H1 (cell line): ENCODE results near the gene FCRLB. TPM values are rescaled to one million over a fixed set of nuclear protein-coding genes. Genes with fewer than 3 reads are reported as not detected.
A peak's percentile ranks its signal among the peaks of the same experiment; 100 is the strongest.

Experiments used
- CTCF ChIA-PET: fragments of 300-600 bp; sonication (Branson Sonifier 250); formaldehyde crosslinking; loops from one replicate; lab custom pipeline; 2021; ENCODE audit not compliant: partially characterized antibody; lab: Charles Lee
- POLR2A ChIA-PET: fragments of 300-600 bp; sonication (Branson Sonifier 250); formaldehyde crosslinking; loops from one replicate; lab custom pipeline; 2021; ENCODE audit warnings: inconsistent platforms; ENCODE audit not compliant: partially characterized antibody; lab: Charles Lee
- DNase-seq, 2 experiments: peaks; one replicate each; pipeline versions ENCODE4 v3.0.0 to v3.0.0-alpha.2; 2010 to 2022; ENCODE audit warnings: low spot score in 2 of 2, low read depth in 1 of 2, mixed read lengths in 1 of 2
- FAIRE-seq: peaks from 2 replicates; lab custom pipeline; 2011; peaks lifted over from hg19 to GRCh38; lab: Jason Lieb, UNC
- H2AFZ ChIP-seq: 2 replicates; pipeline ENCODE4 v1.8.1; 2012; ENCODE audit warnings: low read length, inconsistent platforms
- H2AK5ac ChIP-seq: 2 replicates; pipeline ENCODE4 v1.6.1; 2013; ENCODE audit warnings: low read depth, low read length
- H2BK120ac ChIP-seq: replicated peaks from 2 replicates; pipeline ENCODE3; 2013; ENCODE audit warnings: low read depth, low read length, inconsistent platforms
- H2BK12ac ChIP-seq: 2 replicates; pipeline ENCODE4 v1.6.1; 2013; ENCODE audit warnings: low read depth, low read length
- H2BK15ac ChIP-seq: 2 replicates; pipeline ENCODE4 v1.6.1; 2013; ENCODE audit warnings: low read length
- H2BK20ac ChIP-seq: 2 replicates; pipeline ENCODE4 v1.6.1; 2013; ENCODE audit warnings: low read length
- H2BK5ac ChIP-seq: 2 replicates; pipeline ENCODE4 v1.6.1; 2013; ENCODE audit warnings: low read depth, low read length
- H3K14ac ChIP-seq: 2 replicates; pipeline ENCODE4 v1.6.1; 2013; ENCODE audit warnings: inconsistent platforms; ENCODE audit not compliant: insufficient read length
- H3K18ac ChIP-seq: 2 replicates; pipeline ENCODE4 v1.6.1; 2013; ENCODE audit warnings: low read length; ENCODE audit errors: extremely low read depth
- H3K23ac ChIP-seq: 2 replicates; pipeline ENCODE4 v1.6.1; 2013; ENCODE audit warnings: inconsistent platforms; ENCODE audit not compliant: insufficient read length
- H3K23me2 ChIP-seq: 2 replicates; pipeline ENCODE4 v1.6.1; 2013; ENCODE audit warnings: low read depth, low read length
- H3K27ac ChIP-seq: 2 replicates; pipeline ENCODE4 v1.6.1; 2011; ENCODE audit warnings: low read depth, low read length, inconsistent platforms
- H3K27me3 ChIP-seq, 4 experiments: replicated peaks in 1 of 4; 1 replicate in 1 of 4; 2 replicates in 3 of 4; pipeline versions ENCODE4 v1.6.1 to v1.8.1; 2011 to 2013; ENCODE audit warnings: low read length in 3 of 4, mild to moderate bottlenecking in 3 of 4, inconsistent platforms in 2 of 4, mixed read lengths in 2 of 4, moderate library complexity in 1 of 4; ENCODE audit not compliant: control insufficient read depth in 3 of 4, insufficient read depth in 3 of 4; ENCODE audit errors: extremely low read depth in 1 of 4
- H3K36me3 ChIP-seq, 4 experiments: 2 replicates each; pipeline versions ENCODE4 v1.6.1 to v1.8.1; 2011 to 2013; ENCODE audit warnings: mild to moderate bottlenecking in 4 of 4, low read length in 3 of 4, moderate library complexity in 2 of 4, control low read depth in 1 of 4, inconsistent platforms in 1 of 4; ENCODE audit not compliant: insufficient read depth in 4 of 4, control insufficient read depth in 2 of 4
- H3K4ac ChIP-seq: replicated peaks from 2 replicates; pipeline ENCODE3; 2013; ENCODE audit warnings: low read length, low read depth, mixed read lengths, inconsistent platforms; ENCODE audit not compliant: insufficient read length
- H3K4me1 ChIP-seq, 4 experiments: replicated peaks in 1 of 4; 1 replicate in 1 of 4; 2 replicates in 3 of 4; pipeline versions ENCODE4 v1.6.1 to v1.8.1; 2011 to 2013; ENCODE audit warnings: low read length in 3 of 4, inconsistent platforms in 2 of 4, mixed read lengths in 1 of 4; ENCODE audit not compliant: insufficient read depth in 4 of 4, control insufficient read depth in 3 of 4
- H3K4me2 ChIP-seq, 2 experiments: 2 replicates each; pipeline versions ENCODE4 v1.6.1 to v1.8.1; 2011 to 2013; ENCODE audit warnings: low read depth in 2 of 2, low read length in 2 of 2, control low read depth in 1 of 2, inconsistent platforms in 1 of 2, mild to moderate bottlenecking in 1 of 2; ENCODE audit not compliant: insufficient read depth in 1 of 2
- H3K4me3 ChIP-seq, 4 experiments: fragments of 200-600, 300-600 bp in 1 of 4; sonication (generic), shearing (Covaris generic), sonication (Bioruptor Twin) in 1 of 4; 2 replicates each; pipeline versions ENCODE4 v1.5.1 to v1.8.1; 2011 to 2016; ENCODE audit warnings: low read length in 4 of 4, low read depth in 3 of 4, control low read depth in 2 of 4, inconsistent platforms in 2 of 4, mild to moderate bottlenecking in 2 of 4, mixed read lengths in 1 of 4, moderate library complexity in 1 of 4; ENCODE audit not compliant: insufficient read depth in 2 of 4; ENCODE audit errors: extremely low read depth in 1 of 4
- H3K56ac ChIP-seq: replicated peaks from 2 replicates; pipeline ENCODE3; 2013; ENCODE audit warnings: low read depth, mild to moderate bottlenecking, mixed read lengths, low read length, inconsistent platforms; ENCODE audit not compliant: insufficient read length
- H3K79me1 ChIP-seq: 2 replicates; pipeline ENCODE4 v1.6.1; 2013; ENCODE audit warnings: low read depth, low read length, control low read depth
- H3K79me2 ChIP-seq, 2 experiments: 2 replicates each; pipeline versions ENCODE4 v1.6.1 to v1.8.1; 2012 to 2013; ENCODE audit warnings: low read length in 2 of 2, mild to moderate bottlenecking in 2 of 2, inconsistent platforms in 1 of 2; ENCODE audit not compliant: insufficient read depth in 2 of 2, control insufficient read depth in 1 of 2
- H3K9ac ChIP-seq, 4 experiments: replicated peaks in 1 of 4; 1 replicate in 1 of 4; 2 replicates in 3 of 4; pipeline versions ENCODE4 v1.6.1 to v1.8.1; 2011 to 2013; ENCODE audit warnings: low read depth in 3 of 4, low read length in 3 of 4, control low read depth in 2 of 4, mild to moderate bottlenecking in 2 of 4, moderate library complexity in 2 of 4, inconsistent platforms in 1 of 4; ENCODE audit errors: extremely low read depth in 1 of 4
- H3K9me3 ChIP-seq, 2 experiments: 2 replicates each; pipeline versions ENCODE4 v1.6.1 to v1.8.1; 2012 to 2013; ENCODE audit warnings: mild to moderate bottlenecking in 2 of 2, moderate library complexity in 2 of 2, control low read depth in 1 of 2, inconsistent platforms in 1 of 2, low read depth in 1 of 2, low read length in 1 of 2, mixed read lengths in 1 of 2; ENCODE audit not compliant: insufficient read depth in 2 of 2
- H4K20me1 ChIP-seq, 2 experiments: replicated peaks in 1 of 2; 2 replicates each; pipeline versions ENCODE3 to v1.8.1; 2011 to 2013; ENCODE audit warnings: inconsistent platforms in 2 of 2, low read length in 2 of 2, mild to moderate bottlenecking in 1 of 2; ENCODE audit not compliant: insufficient read depth in 2 of 2, control insufficient read depth in 1 of 2
- H4K5ac ChIP-seq: 2 replicates; pipeline ENCODE4 v1.6.1; 2013; ENCODE audit warnings: low read length, low read depth, mixed read lengths, inconsistent platforms; ENCODE audit not compliant: insufficient read length
- H4K8ac ChIP-seq: 2 replicates; pipeline ENCODE4 v1.8.0; 2013; ENCODE audit warnings: mild to moderate bottlenecking, moderate library complexity, low read length, inconsistent platforms; ENCODE audit not compliant: insufficient read depth; ENCODE audit errors: extremely low read depth
- H4K91ac ChIP-seq: replicated peaks from 2 replicates; pipeline ENCODE3; 2013; ENCODE audit warnings: low read length, mixed read lengths, inconsistent platforms; ENCODE audit not compliant: insufficient read length
- CBX5 ChIP-seq: fragments of 300-800, 300-1000 bp; sonication (generic); IDR thresholded peaks from 2 replicates; pipeline ENCODE4 v1.7.1; 2016; ENCODE audit warnings: antibody characterized with exemption, low read length, low read depth
- EZH2 ChIP-seq: fragments of 200-600 bp; sonication (generic); IDR thresholded peaks from 2 replicates; pipeline ENCODE4 v1.7.1; 2012; ENCODE audit warnings: low read depth, mild to moderate bottlenecking, moderate library complexity, low read length, inconsistent platforms; ENCODE audit not compliant: severe bottlenecking
- FOSL1 ChIP-seq: IDR thresholded peaks from 2 replicates; pipeline ENCODE4 v1.6.1; 2011; ENCODE audit warnings: mild to moderate bottlenecking, low read depth, low read length, moderate library complexity; ENCODE audit not compliant: insufficient read depth
- GTF2F1 ChIP-seq: IDR thresholded peaks from 2 replicates; pipeline ENCODE4 v1.6.1; 2012; ENCODE audit warnings: low read depth, low read length, improper control_type of control experiment, borderline replicate concordance
- HDAC2 ChIP-seq, 2 experiments: fragments of 300-600 bp in 1 of 2; sonication (generic) in 1 of 2; IDR thresholded peaks; 2 replicates each; pipeline ENCODE4 v1.6.1; 2011 to 2012; ENCODE audit warnings: low read depth in 2 of 2, low read length in 2 of 2, mild to moderate bottlenecking in 2 of 2, moderate library complexity in 2 of 2, borderline replicate concordance in 1 of 2, inconsistent platforms in 1 of 2
- KDM1A ChIP-seq: fragments of 200-600, 300-600 bp; sonication (generic); IDR thresholded peaks from 2 replicates; pipeline ENCODE4 v1.7.1; 2016; ENCODE audit warnings: mild to moderate bottlenecking, low read length, borderline replicate concordance
- POU5F1 ChIP-seq: IDR thresholded peaks from 2 replicates; pipeline ENCODE4 v1.6.1; 2011; ENCODE audit warnings: low read depth, mild to moderate bottlenecking, low read length, moderate library complexity
- RFX5 ChIP-seq: IDR thresholded peaks from 2 replicates; pipeline ENCODE4 v1.6.1; 2011; ENCODE audit warnings: low read depth, low read length, improper control_type of control experiment, borderline replicate concordance
- RXRA ChIP-seq: IDR thresholded peaks from 2 replicates; pipeline ENCODE4 v1.6.1; 2011; ENCODE audit warnings: low read depth, mild to moderate bottlenecking, low read length, moderate library complexity; ENCODE audit not compliant: insufficient read depth
- TBP ChIP-seq: IDR thresholded peaks from 2 replicates; pipeline ENCODE4 v1.6.1; 2011; ENCODE audit warnings: low read depth, low read length, improper control_type of control experiment
- TEAD4 ChIP-seq: IDR thresholded peaks from 2 replicates; pipeline ENCODE4 v1.6.1; 2012; ENCODE audit warnings: low read depth, low read length, inconsistent platforms, mixed read lengths
- WGBS, 2 experiments: shearing (Covaris generic) in 1 of 2; methylation state at CpG; one replicate each; pipeline versions ENCODE4 v1.1.6 to v1.1.7; 2013 to 2015; ENCODE audit warnings: low lambda C conversion rate in 2 of 2, mixed read lengths in 2 of 2, inconsistent platforms in 1 of 2, low coverage in 1 of 2, missing lambda C conversion rate in 1 of 2; ENCODE audit not compliant: insufficient replicate concordance in 2 of 2, insufficient coverage in 1 of 2, insufficient read length in 1 of 2; ENCODE audit errors: extremely low coverage in 1 of 2, missing lambda C conversion rate in 1 of 2; 5-methylcytosine and 5-hydroxymethylcytosine counted together
- polyA plus RNA-seq, 7 experiments: library from polyadenylated mRNA; depleted of rRNA in 3 of 7; stranded (reverse) in 5 of 7; unstranded in 2 of 7; fragments of >200 nt in 5 of 7; fragments of 200-250 nt in 2 of 7; gene quantifications; 1 replicate in 5 of 7; 2 replicates in 1 of 7; 4 replicates in 1 of 7; pipeline versions ENCODE4 v1.2.1 to v1.2.3, GENCODE V29; 2011 to 2013; ENCODE audit warnings: missing spikeins in 2 of 7, mixed read lengths in 2 of 7
- total RNA-seq: library from RNA; stranded (reverse); fragmentation: NEBNext Ultra II Directional; extraction: Animal tissue kit (Norgen Biotek cat#: 25700); gene quantifications from 2 replicates; pipeline ENCODE4 v1.2.1, GENCODE V29; 2021
- TF ChIP-seq, protein P1 (sequence below): IDR thresholded peaks from 2 replicates; pipeline ENCODE4 v1.6.1; 2011; ENCODE audit warnings: low read length, improper control_type of control experiment

FCRLB gene
- total and polyA plus RNA-seq, 2 of the 8 experiments (the other 6 are each of a cell fraction or from before 2014, with no cell fraction given) = 0.14 to 0.24 TPM

DNA sequence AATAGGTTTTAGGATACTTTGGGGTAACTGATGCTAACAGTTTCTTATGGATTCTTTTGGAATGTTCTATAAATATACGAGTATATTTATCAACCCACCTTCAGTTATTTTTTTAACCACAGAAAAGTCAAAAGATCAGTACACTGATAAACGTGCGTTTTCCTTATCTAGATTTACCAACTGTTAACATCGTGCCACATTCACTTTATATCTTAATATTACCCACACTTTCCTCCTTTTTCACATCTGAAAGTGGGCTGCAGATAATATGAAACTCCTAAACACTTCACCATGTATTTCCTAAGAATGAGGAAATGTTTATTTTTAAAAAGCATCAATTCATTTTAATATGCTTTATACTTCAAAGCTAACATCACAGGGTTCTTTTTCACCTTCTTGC, 52.4 kb downstream of the FCRLB start:
- H3K9me3 ChIP-seq = no peaks in the 10 kb centered on the region
- H3K27me3 ChIP-seq = no peaks in the 10 kb centered on the region
- no peak overlapping the region for H3K14ac ChIP-seq
- no peaks in the 10 kb centered on the region; the same call in 1 of the 2 replicates for H3K79me1 ChIP-seq
- no peaks in the 10 kb centered on the region; the same call in 1 of the 2 replicates for H3K23me2 ChIP-seq
- no peak overlapping the region for H3K23ac ChIP-seq
- H4K8ac ChIP-seq = no peak overlapping the region
- H2BK120ac ChIP-seq = no peak overlapping the region
- H3K9ac ChIP-seq = peak overlapping the region in 1 of 4 experiments; percentile 43; a peak in 1 of 7 replicates
- H3K56ac ChIP-seq = no peak overlapping the region
- H2BK5ac ChIP-seq = no peak overlapping the region
- no peaks in the 10 kb centered on the region; a peak in 1 of 4 replicates for H3K79me2 ChIP-seq
- H2BK12ac ChIP-seq = no peak overlapping the region
- no peak overlapping the region for H4K5ac ChIP-seq
- H2BK20ac ChIP-seq = no peak overlapping the region
- H3K4me1 ChIP-seq = no peaks in the 10 kb centered on the region
- H3K4me2 ChIP-seq = no peak overlapping the region
- DNase-seq (no peak), FAIRE-seq (no peak)
- no peak overlapping the region for H3K18ac ChIP-seq
- no peaks in the 10 kb centered on the region for H4K20me1 ChIP-seq
- POLR2A ChIA-PET = no interaction called here
- no peaks in the 10 kb centered on the region for H3K36me3 ChIP-seq
- 92 to 100% methylated on average over 1 to 4 of the region's 4 CpGs for WGBS, 2 experiments
- no peak overlapping the region for H3K4me3 ChIP-seq
- H2BK15ac ChIP-seq = no peak overlapping the region
- CTCF ChIA-PET = interaction anchor here (0.7 kb wide), 1 partner anchor 11 kb away, joined by 3 read pairs; no protein-coding TSS in a partner anchor
- no peak overlapping the region for H2AK5ac ChIP-seq
- H3K4ac ChIP-seq = no peak overlapping the region
- H4K91ac ChIP-seq = no peak overlapping the region
- H3K27ac ChIP-seq = no peak overlapping the region
- H2AFZ ChIP-seq = no peak overlapping the region
- TF ChIP-seq FOSL1 (no peak), POU5F1 (no peak), TBP (no peak), CBX5 (no peak), RFX5 (no peak), HDAC2 (IDR thresholded peaks at IDR 0.05; ENCODE audit: borderline replicate concordance in 1 of 2, low read depth in 2 of 2, low read length in 2 of 2) (no peak), RXRA (no peak), TEAD4 (no peak), KDM1A (no peak), GTF2F1 (no peak), EZH2 (no peak)
- TF ChIP-seq, protein P1, sequence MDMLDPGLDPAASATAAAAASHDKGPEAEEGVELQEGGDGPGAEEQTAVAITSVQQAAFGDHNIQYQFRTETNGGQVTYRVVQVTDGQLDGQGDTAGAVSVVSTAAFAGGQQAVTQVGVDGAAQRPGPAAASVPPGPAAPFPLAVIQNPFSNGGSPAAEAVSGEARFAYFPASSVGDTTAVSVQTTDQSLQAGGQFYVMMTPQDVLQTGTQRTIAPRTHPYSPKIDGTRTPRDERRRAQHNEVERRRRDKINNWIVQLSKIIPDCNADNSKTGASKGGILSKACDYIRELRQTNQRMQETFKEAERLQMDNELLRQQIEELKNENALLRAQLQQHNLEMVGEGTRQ = no peak
